Brain microvascular endothelial cell (primary cell): ENCODE measurements around the gene C16orf74.

ENCODE experiments used
- DNase-seq: peaks from one replicate; pipeline ENCODE4 v3.0.0-alpha.2; 2020
- H3K27ac ChIP-seq: fragments of 250-450 bp; sonication (Bioruptor Pico); 2 replicates; pipeline ENCODE4 v1.5.1; 2020; ENCODE audit warnings: mild to moderate bottlenecking, moderate library complexity
- H3K27me3 ChIP-seq: fragments of 250-450 bp; sonication (Bioruptor Pico); replicated peaks from 2 replicates; pipeline ENCODE4 v1.5.1; 2020; ENCODE audit warnings: mild to moderate bottlenecking
- H3K36me3 ChIP-seq: fragments of 250-450 bp; sonication (Bioruptor Pico); replicated peaks from 2 replicates; pipeline ENCODE4 v1.5.1; 2020; ENCODE audit warnings: mild to moderate bottlenecking
- H3K4me3 ChIP-seq: 2 replicates; pipeline ENCODE4 v1.5.1; 2011; ENCODE audit warnings: low read depth, mild to moderate bottlenecking, control low read depth, low read length, moderate library complexity
- CTCF ChIP-seq: IDR thresholded peaks from 2 replicates; pipeline ENCODE4 v1.5.1; 2011; ENCODE audit warnings: low read depth, mild to moderate bottlenecking, moderate library complexity, low read length, control low read depth, inconsistent platforms; ENCODE audit errors: missing control alignments
- in situ Hi-C: cut with HindIII; loops from 2 replicates; pipeline ENCODE4 v1.10.0; 2017; ENCODE audit warnings: low sequenced_read_pairs, low pct_ligation_motif_present

The C16orf74 gene

GRCh38 chr16:85665373-85665740 lies 85.5 kb downstream of the C16orf74 start:
- in situ Hi-C loops: no loop called here
- no peak for DNase-seq
- H3K4me3 ChIP-seq: no peak overlapping the region
- H3K27me3 ChIP-seq: no peaks in the 10 kb centered on the region
- H3K27ac ChIP-seq: no peak overlapping the region
- peaks cover 46% of the 10 kb centered on the region for H3K36me3 ChIP-seq
- TF ChIP-seq CTCF: no peak

- in situ Hi-C loops: no loop called here
Measured at GRCh38 chr16:85664580-85665372, 86.1 kb downstream of the C16orf74 start.

GRCh38 chr16:85663891-85664321 lies 87.0 kb downstream of the C16orf74 start:
- in situ Hi-C loops: no loop called here
- no peak for TF ChIP-seq CTCF
- H3K36me3 ChIP-seq: peaks cover 45% of the 10 kb centered on the region
- no peaks in the 10 kb centered on the region for H3K27me3 ChIP-seq
- no peak for DNase-seq
- H3K27ac ChIP-seq: no peak overlapping the region
- no peak overlapping the region for H3K4me3 ChIP-seq

More at GRCh38 chr16:85664580-85665372, 86.1 kb downstream of the C16orf74 start:
- H3K27me3 ChIP-seq: no peaks in the 10 kb centered on the region
- H3K36me3 ChIP-seq: peaks cover 46% of the 10 kb centered on the region
- H3K4me3 ChIP-seq: no peak overlapping the region
- no peak for DNase-seq
- TF ChIP-seq CTCF: no peak
- H3K27ac ChIP-seq: no peak overlapping the region

GRCh38 chr16:85662976-85663830 lies 87.7 kb downstream of the C16orf74 start:
- H3K36me3 ChIP-seq: peaks cover 43% of the 10 kb centered on the region

GRCh38 chr16:85662482-85662812 lies 88.4 kb downstream of the C16orf74 start:
- no peak for TF ChIP-seq CTCF
- Histone ChIP-seq H3K27me3 (no peaks in the 10 kb centered on the region), H3K4me3 (no peak overlapping the region), H3K27ac (no peak overlapping the region), H3K36me3 (peaks cover 47% of the 10 kb centered on the region)
- in situ Hi-C loops: no loop called here
- DNase-seq: no peak

More at GRCh38 chr16:85662976-85663830, 87.7 kb downstream of the C16orf74 start:
- no peak for DNase-seq
- Histone ChIP-seq H3K27ac (no peak overlapping the region), H3K27me3 (no peaks in the 10 kb centered on the region), H3K4me3 (no peak overlapping the region)
- TF ChIP-seq CTCF: no peak
- in situ Hi-C loops: no loop called here
